Neural crest cell (in vitro differentiated cells): ENCODE data around the gene PEA15. TPM values are rescaled to one million over a fixed set of nuclear protein-coding genes. Genes with fewer than 3 reads are reported as not detected.

Experiments used
- DNase-seq: peaks from one replicate; pipeline ENCODE4 v3.0.0; 2021; ENCODE audit warnings: low read depth, mixed read lengths, low spot score
- H3K27ac Mint-ChIP-seq: one replicate; pipeline ENCODE4 v1.8.0; 2021; ENCODE audit warnings: mild to moderate bottlenecking, mixed read lengths; ENCODE audit not compliant: unreplicated experiment
- H3K27me3 Mint-ChIP-seq: 2 replicates; pipeline ENCODE4 v1.8.0; 2021; ENCODE audit warnings: low read depth, mild to moderate bottlenecking, mixed read lengths
- H3K36me3 Mint-ChIP-seq: 2 replicates; pipeline ENCODE4 v1.8.0; 2021; ENCODE audit warnings: low read depth, mild to moderate bottlenecking, mixed read lengths
- H3K4me1 Mint-ChIP-seq: 2 replicates; pipeline ENCODE4 v1.8.0; 2021; ENCODE audit warnings: mixed read lengths
- H3K4me3 Mint-ChIP-seq: one replicate; pipeline ENCODE4 v1.8.0; 2021; ENCODE audit warnings: mild to moderate bottlenecking, mixed read lengths
- H3K9me3 Mint-ChIP-seq: 2 replicates; pipeline ENCODE4 v1.8.0; 2021; ENCODE audit warnings: mixed read lengths
- CTCF ChIP-seq: fragments of 200-600 bp; sonication (generic); conservative IDR thresholded peaks from 2 replicates; pipeline ENCODE4 v1.5.0; 2021; ENCODE audit warnings: antibody characterized with exemption, mild to moderate bottlenecking
- total RNA-seq: library from RNA; stranded (reverse); gene quantifications from 2 replicates; pipeline ENCODE4 v1.2.1, GENCODE V29; 2021

The PEA15 gene
- total RNA-seq, 1 donor from 2014 or later: 117 TPM

GRCh38 chr1:160169553-160170399 is 35.4 kb upstream of the PEA15 start:
- no peaks in the 10 kb centered on the region for H3K9me3 Mint-ChIP-seq
- H3K27ac Mint-ChIP-seq: peak overlapping the region; percentile 88
- DNase-seq: peak; percentile 48
- no peaks in the 10 kb centered on the region for H3K36me3 Mint-ChIP-seq
- no peak for TF ChIP-seq CTCF
- H3K4me1 Mint-ChIP-seq: peaks cover 49% of the 10 kb centered on the region
- H3K4me3 Mint-ChIP-seq: peak overlapping the region; percentile 66
- no peaks in the 10 kb centered on the region for H3K27me3 Mint-ChIP-seq

- TF ChIP-seq CTCF: no peak
- peak overlapping the region; percentile 1 for H3K4me3 Mint-ChIP-seq
- peak overlapping the region; percentile 14 for H3K27ac Mint-ChIP-seq
- no peaks in the 10 kb centered on the region for H3K27me3 Mint-ChIP-seq
- no peak for DNase-seq
- peaks cover 49% of the 10 kb centered on the region for H3K4me1 Mint-ChIP-seq
- no peaks in the 10 kb centered on the region for H3K36me3 Mint-ChIP-seq
- no peaks in the 10 kb centered on the region for H3K9me3 Mint-ChIP-seq
Observed at GRCh38 chr1:160171354-160171753, 33.8 kb upstream of the PEA15 start.

GRCh38 chr1:160171980-160172379 is 33.2 kb upstream of the PEA15 start:
- Mint-ChIP-seq H3K27me3 (no peaks in the 10 kb centered on the region), H3K4me1 (peaks cover 50% of the 10 kb centered on the region), H3K36me3 (no peaks in the 10 kb centered on the region), H3K4me3 (peak overlapping the region; percentile 1), H3K27ac (peak overlapping the region; percentile 46), H3K9me3 (peaks cover 4% of the 10 kb centered on the region)
- DNase-seq: no peak
- TF ChIP-seq CTCF: no peak

DNA sequence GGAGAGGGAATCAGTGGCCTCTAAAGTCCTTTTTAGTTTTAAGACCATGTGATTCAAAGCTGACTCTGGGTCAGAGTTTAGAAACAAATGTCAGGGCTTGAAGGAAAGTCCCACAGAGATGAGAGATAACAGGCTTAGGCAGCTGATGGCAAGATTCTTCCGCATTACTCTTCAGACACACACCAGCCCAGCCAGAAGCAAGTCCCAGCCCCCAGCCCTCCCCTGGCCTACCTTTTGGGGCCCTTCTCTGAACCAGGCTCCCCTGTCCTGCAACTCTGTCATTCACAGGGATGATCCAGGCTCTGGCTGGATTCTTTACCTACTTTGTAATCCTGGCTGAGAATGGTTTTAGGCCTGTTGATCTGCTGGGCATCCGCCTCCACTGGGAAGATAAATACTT is 28.0 kb upstream of the PEA15 start:
- Mint-ChIP-seq H3K9me3 (peaks cover 8% of the 10 kb centered on the region), H3K4me3 (no peak overlapping the region), H3K36me3 (no peaks in the 10 kb centered on the region), H3K27ac (no peak overlapping the region), H3K27me3 (no peaks in the 10 kb centered on the region), H3K4me1 (peaks cover 19% of the 10 kb centered on the region)
- no peak for TF ChIP-seq CTCF
- no peak for DNase-seq

DNA sequence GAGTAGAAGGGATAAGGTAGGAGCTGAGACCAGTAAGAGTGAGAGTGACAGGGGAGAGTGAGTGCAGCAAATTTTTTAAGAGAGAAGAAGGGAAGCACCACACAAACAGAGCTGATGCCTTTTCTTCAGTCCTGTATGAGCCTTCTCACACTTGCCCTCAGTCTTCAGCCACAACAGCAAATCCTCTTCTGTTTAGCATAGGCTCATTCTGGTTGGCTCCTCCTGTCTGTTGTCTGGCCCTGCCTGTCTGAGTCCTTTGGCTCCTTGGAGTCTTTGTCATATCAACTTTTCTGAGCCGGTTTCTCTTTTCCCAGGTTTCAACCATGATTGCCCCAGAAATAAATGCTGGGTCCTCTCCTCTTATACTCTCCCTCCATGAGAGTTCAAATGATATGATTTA is 27.5 kb upstream of the PEA15 start:
- TF ChIP-seq CTCF: no peak
- Mint-ChIP-seq H3K4me1 (peaks cover 15% of the 10 kb centered on the region), H3K9me3 (peaks cover 8% of the 10 kb centered on the region), H3K27ac (no peak overlapping the region), H3K36me3 (no peaks in the 10 kb centered on the region), H3K4me3 (no peak overlapping the region), H3K27me3 (no peaks in the 10 kb centered on the region)
- no peak for DNase-seq
